Measurements from ENCODE around the gene GPALPP1. TPM values are rescaled to one million over a fixed set of nuclear protein-coding genes. Genes with fewer than 3 reads are reported as not detected.

GPALPP1 gene
- total RNA-seq, 1 experiment from 2014 or later: 36.2 TPM

GRCh38 chr13:45078003-45078402 is 88.7 kb downstream of the GPALPP1 start:
- Histone ChIP-seq H3K79me2 (ENCODE audit: low read length) (no peaks in the 10 kb centered on the region), H3K4me2 (ENCODE audit: low read depth, low read length, poor library complexity, severe bottlenecking) (no peak overlapping the region), H3K27me3 (ENCODE audit: low read length) (no peaks in the 10 kb centered on the region), H3K9me2 (replicated peaks; ENCODE audit: insufficient read depth, low read length) (no peaks in the 10 kb centered on the region), H3K9me3 (ENCODE audit: low read length) (no peaks in the 10 kb centered on the region), H3K9ac (ENCODE audit: low read length) (no peak overlapping the region), H3K36me3 (ENCODE audit: insufficient read depth, low read length) (no peaks in the 10 kb centered on the region), H4K20me1 (ENCODE audit: insufficient read depth, low read depth, low read length) (no peaks in the 10 kb centered on the region), H3K4me1 (ENCODE audit: low read length) (peaks cover 4% of the 10 kb centered on the region), H2AFZ (ENCODE audit: low read length) (no peak overlapping the region), H3K27ac (ENCODE audit: low read length) (no peak overlapping the region), H3K4me3 (ENCODE audit: low read length) (no peak overlapping the region)
- no peak for DNase-seq

Small RNA genes within 50 kb of the gene (small RNA-seq; reads per million reads assigned to genes)
- gene RN7SL49P: 0.12 reads per million

Other genes starting within 250 kb of the GPALPP1 start
- gene NUFIP1, start 67 bp upstream of the GPALPP1 start, total RNA-seq (2014; rRNA removed; shearing (Covaris generic); ENCODE audit: low replicate concordance): 3.8 and 7.3 TPM in 2 replicates
- 29.3 and 31.7 TPM in 2 replicates for gene GTF2F2, start 131.0 kb downstream of the GPALPP1 start, total RNA-seq (2014; rRNA removed; shearing (Covaris generic); ENCODE audit: low replicate concordance)
- gene KCTD4, start 211.5 kb downstream of the GPALPP1 start, total RNA-seq (2014; rRNA removed; shearing (Covaris generic); ENCODE audit: low replicate concordance): not detected in 2 replicates